HG02970 (cell line): ENCODE results near the gene CYSLTR2.
"Not testable (repeated sequence)": the region's sequence is repeated elsewhere in the genome, so short reads cannot be mapped to it uniquely, and the experiment has no call there.

Experiments used
- ATAC-seq: cut with Tn5 transposase; IDR thresholded peaks from one replicate; pipeline ENCODE4 v1.9.1; 2021; ENCODE audit warnings: mild to moderate bottlenecking, moderate library complexity, moderate number of reproducible peaks; ENCODE audit not compliant: unreplicated experiment, low FRiP score

CYSLTR2 gene

GRCh38 chr13:48644141-48644540, 9.6 kb upstream of the CYSLTR2 start:
- no peak for ATAC-seq

GRCh38 chr13:48644951-48645350, 8.8 kb upstream of the CYSLTR2 start:
- ATAC-seq = no peak

GRCh38 chr13:48645845-48646244, 7.9 kb upstream of the CYSLTR2 start:
- no peak for ATAC-seq

DNA sequence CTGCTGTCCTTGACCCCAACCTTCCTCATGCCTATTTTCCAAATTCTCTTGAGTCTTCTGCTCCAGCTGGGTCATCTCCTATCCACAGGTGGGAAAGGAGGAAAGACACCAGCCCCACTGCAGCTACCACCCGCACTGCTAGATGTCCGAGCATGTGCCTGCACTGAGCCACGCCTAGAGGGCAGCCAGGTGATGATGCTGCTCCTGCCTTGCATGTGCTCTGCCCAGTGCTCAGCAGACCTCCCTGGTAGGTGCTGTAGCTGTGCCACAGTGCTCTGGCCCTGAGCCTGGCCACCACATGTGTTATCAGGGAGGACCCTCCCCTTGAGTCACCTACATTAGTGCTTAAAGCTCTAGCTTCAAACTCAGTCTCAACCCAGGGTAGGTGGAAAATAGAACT, 6.9 kb upstream of the CYSLTR2 start:
- no peak for ATAC-seq

DNA sequence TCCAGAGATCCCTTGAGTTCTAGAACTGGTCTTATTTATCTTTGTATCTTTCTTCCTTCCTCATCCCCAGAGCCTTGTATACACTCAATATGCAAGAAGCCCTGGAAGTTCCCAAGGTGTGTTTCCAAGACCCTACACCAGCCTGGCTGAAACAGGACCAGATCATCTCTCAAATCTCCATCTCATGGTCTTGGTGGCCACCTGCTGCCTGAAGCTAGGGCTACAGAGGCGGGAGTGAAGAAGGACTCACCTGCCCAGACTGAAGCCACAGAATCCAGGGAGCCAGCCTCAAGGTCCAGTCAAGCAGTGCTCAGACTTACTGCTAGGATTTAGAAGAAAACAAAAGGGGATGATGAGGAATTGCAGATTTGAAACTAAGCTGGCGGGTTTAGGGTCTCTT, 6.1 kb upstream of the CYSLTR2 start:
- no peak for ATAC-seq

- no peak for ATAC-seq
Observed at GRCh38 chr13:48648446-48648845, 5.3 kb upstream of the CYSLTR2 start.

DNA sequence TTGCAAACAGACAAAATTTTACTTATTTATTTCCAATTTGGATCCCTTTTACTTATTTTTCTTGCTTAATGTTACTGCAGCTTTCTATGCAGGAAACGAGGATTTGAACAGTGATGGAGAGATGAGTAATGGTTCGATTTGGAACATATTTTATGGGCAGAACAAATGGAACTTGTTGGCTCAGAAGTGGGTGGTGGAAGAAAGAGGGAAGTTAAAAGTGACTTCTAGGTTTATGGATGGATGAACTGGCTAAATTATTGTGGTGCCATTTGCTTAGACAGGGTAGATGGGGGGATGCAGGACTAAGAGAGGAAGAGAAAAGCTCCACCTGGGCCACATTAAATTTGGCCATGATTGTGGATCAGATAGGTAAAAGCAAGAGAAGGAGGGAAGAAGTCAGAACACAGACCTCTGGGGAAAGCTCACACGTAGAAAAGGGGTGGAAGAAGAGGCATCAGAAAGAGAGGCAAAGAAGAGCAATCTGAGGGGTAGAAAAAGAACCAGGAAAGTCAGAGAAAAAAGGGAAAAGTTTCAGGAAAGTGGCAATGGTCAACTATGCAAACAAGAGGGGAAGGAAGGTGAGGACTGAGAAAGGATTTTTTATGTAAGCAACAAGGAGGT, 768 bp upstream of the CYSLTR2 start:
- no peak for ATAC-seq

GRCh38 chr13:48654511-48654910, 782 bp downstream of the CYSLTR2 start:
- no peak for ATAC-seq

- no peak for ATAC-seq
Observed at GRCh38 chr13:48655291-48655690, 1.6 kb downstream of the CYSLTR2 start.

GRCh38 chr13:48656608-48657007, 2.9 kb downstream of the CYSLTR2 start:
- no peak for ATAC-seq

DNA sequence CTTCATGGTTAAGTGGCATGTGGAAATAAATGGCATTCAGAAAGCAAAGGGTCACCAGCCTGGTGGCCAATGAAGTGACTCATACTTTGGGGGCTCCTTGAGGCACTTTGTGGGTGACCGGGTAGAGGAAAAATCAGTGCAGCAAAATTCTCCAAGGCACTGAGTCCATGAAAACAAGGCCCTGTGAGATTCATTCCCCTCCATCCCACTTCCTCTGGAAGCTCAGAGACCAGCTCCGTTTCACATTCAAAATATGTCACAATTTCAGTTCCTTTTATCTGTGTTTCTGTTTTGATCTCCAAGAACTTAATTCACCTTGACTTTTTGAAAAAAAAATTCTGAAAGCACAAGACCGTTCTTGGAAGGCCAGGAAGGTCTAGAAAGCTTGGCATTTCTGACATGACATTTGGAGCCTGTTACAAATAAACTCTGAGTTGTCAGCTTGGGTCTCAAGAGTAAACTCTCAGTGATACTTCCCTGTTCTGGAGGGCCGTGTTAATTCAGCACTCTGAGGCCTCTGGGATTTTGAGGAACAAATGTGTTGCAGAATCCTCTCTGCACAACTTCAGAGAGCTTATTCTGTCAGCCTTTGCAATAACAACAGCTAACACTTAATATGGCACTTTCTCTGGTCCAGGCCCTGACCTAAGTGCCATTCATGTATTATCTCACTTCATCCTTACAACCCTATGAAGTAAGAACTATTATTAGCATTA, 6.8 kb downstream of the CYSLTR2 start:
- ATAC-seq = no peak

DNA sequence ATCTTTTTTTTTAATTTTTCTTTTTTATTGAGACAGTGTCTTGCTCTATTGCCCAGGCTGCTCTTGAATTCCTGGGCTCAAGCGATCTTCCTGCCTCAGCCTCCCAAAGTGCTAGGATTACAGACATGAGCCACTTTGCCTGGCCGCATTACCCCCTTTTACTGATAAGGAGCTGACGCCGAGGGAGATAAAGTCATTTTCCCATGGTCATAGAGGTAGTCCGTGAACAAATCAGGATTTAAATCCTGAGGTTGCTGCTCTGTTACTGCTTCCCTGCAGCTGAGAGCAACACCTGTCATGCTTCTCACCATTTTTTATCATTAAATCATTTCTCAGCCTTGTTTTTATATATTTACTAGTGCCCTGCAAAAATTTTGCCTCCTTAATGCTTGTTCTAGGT, 7.4 kb downstream of the CYSLTR2 start:
- no peak for ATAC-seq

GRCh38 chr13:48662226-48662625, 8.5 kb downstream of the CYSLTR2 start:
- no peak for ATAC-seq

DNA sequence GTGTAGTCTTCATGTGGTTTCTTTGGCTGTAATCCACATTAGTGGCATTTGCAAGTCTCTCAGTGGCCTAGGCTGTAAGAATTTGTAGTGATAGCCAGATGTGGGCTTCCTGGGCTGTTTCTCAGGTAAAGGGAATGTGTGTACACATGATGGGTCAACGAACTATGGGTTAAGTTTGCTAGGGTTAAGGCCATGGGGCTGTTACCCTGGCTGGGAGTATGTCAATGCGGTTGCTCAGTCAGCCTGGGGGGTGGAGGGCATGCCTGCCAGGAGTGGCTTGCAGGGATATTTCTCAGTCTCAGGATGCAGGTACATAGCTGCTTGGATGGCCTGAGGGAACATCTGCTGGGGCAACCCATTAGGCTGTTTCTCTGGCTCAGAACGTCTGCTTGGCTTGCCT, 13.4 kb downstream of the CYSLTR2 start:
- ATAC-seq = no peak

DNA sequence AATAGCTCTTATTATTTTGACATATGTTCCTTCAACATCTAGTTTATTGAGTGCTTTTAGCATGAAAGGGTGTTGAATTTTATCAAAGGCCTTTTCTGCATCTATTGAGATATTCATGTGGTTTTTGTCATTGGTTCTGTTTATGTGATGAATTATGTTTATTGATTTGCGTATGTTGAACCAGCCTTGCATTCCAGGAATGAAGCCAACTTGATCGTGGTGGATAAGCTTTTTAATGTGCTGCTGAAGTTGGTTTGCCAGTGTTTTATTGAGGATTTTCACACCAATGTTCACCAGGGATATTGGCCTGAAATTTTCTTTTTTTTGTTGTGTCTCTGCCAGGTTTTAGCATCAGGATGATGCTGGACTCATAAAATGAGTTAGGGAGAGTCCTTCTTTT, 17.7 kb downstream of the CYSLTR2 start:
- ATAC-seq = not testable (repeated sequence)

GRCh38 chr13:48675247-48675646, 21.5 kb downstream of the CYSLTR2 start:
- no peak for ATAC-seq

DNA sequence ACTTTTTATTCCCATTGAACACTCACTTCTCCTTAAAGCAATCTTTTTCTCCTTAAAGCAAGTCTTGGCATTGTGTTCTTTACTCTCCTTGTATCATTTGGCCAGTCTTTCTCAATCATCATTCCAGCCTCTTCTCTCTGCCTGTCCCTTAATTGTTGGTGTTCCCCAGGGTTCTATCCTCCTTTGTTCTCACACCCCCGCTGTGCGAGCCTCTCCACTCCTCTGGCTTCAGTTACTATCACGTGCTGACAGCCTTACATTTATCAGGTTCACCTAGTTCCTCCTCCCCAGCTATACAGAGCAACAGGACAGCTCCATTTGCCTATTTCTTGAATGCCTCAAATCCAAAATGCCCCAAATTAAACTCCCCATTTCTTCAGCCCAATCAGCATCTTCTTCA, 24.6 kb downstream of the CYSLTR2 start:
- no peak for ATAC-seq

DNA sequence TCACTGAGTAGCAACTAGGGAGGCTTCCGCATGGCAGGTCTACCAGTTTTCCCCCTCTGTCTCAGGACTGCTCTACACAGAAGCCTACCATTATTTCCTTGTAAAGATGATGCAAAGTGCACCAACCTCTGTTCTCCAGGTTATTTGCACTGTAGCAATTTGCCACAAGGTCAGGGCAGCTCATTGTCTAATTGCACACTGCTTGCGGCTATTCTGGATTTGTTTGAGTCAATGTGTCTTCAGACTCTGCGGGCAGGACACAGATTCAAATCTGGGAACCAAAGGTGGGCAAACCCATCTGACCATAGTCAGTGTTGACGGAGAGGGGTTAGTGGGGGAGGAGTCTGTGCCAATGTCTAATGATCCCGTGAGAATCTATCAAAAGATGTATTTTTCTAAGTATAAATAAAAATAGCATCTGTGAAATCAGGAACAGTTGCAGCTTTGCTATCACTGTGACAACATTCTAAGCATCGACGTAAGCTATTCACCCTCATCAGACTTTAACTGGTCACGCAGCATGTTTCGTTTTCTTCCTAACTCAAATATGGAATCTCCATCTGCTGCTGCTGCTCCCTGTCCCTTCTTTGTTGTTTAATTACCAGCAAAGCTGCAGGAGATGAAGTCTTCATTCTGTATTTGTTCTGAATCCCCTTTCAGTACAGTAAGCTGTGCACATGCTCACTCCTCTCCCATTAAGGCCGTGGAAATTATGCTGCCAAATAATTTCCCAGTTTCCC, 26.4 kb downstream of the CYSLTR2 start:
- no peak for ATAC-seq

DNA sequence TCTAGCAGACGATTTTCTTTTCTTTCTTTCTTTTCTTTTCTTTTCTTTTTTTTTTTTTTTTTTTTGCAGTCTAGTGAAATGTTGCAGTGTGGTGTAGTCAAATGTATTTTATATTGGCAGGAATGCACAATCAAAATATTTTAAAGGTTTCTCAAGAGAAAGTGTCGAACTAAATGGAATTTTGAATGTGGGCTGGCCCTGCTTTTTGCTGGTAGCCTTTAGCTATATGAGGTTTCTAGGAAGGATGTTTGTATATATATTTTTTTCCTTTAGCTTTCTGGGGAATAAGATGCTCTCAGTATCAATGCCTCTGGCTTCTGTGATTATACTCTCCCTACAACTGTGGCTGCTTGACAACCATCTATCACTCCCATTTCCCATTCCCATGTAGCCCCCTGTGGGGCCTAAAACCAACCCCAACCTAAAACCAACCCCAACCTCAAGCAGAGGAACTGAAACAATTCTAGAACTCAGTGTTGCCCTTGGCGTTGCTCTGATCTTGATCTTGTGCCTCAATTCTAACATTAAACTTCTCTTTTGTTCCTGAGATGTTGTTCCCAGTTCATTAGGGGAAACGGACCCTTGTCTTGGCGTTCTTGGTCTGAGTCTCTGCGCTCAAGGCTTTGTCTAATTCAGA, 27.1 kb downstream of the CYSLTR2 start:
- no peak for ATAC-seq

GRCh38 chr13:48681905-48682304, 28.2 kb downstream of the CYSLTR2 start:
- ATAC-seq = no peak

GRCh38 chr13:48682436-48682835, 28.7 kb downstream of the CYSLTR2 start:
- no peak for ATAC-seq
